ENCODE measurements around the gene KHK. TPM values are rescaled to one million over a fixed set of nuclear protein-coding genes. Genes with fewer than 3 reads are reported as not detected.
A peak's percentile ranks its signal among the peaks of the same experiment; 100 is the strongest.

The KHK gene
- total and polyA plus RNA-seq, 9 of the 15 experiments (the other 6 are each of a cell fraction or from before 2014, with no cell fraction given), result 1.5 to 10.7 (median 5.2) TPM

GRCh38 chr2:27050281-27050995 lies 36.1 kb upstream of the KHK start (continued):
- TF ChIP-seq ETS1 (conservative IDR thresholded peaks at IDR 0.05; ENCODE audit: control insufficient read depth, low read depth, low read length), result peak; percentile 84
- no peak for TF ChIP-seq CREB3 (tag; conservative IDR thresholded peaks at IDR 0.05; ENCODE audit: low read depth)
- TF ChIP-seq GATA2 (CRISPR knock-in tag; IDR thresholded peaks at IDR 0.05), result peak; percentile 63; the same call in 1 of the 2 replicates
- TF ChIP-seq ZBTB43 (CRISPR knock-in tag; IDR thresholded peaks at IDR 0.05), result no peak
- no peak for TF ChIP-seq TSHZ1 (CRISPR knock-in tag; IDR thresholded peaks at IDR 0.05)
- peak; percentile 77 for TF ChIP-seq ZNF764 (CRISPR knock-in tag; IDR thresholded peaks at IDR 0.05; ENCODE audit: low read depth)
- no peak for TF ChIP-seq SRSF7 (optimal IDR thresholded peaks at IDR 0.05; ENCODE audit: low read depth, low read length)
- 0 out of 2 replicates have a peak, but pooled peaks have one; percentile 7 for TF ChIP-seq ZBTB26 (CRISPR knock-in tag; IDR thresholded peaks at IDR 0.05)
- no peak for TF ChIP-seq HNRNPLL (IDR thresholded peaks at IDR 0.05; ENCODE audit: low read depth, low read length, poor library complexity, severe bottlenecking)
- TF ChIP-seq ID3 (CRISPR knock-in tag; IDR thresholded peaks at IDR 0.05), result no peak
- no peak; the same call in 1 of the 2 replicates for TF ChIP-seq ID3 (tag; IDR thresholded peaks at IDR 0.05)
- TF ChIP-seq ZNF277 (CRISPR knock-in tag; IDR thresholded peaks at IDR 0.05; ENCODE audit: borderline replicate concordance), result no peak
- TF ChIP-seq BCOR (IDR thresholded peaks at IDR 0.05), result no peak
- TF ChIP-seq NCOA4 (IDR thresholded peaks at IDR 0.05; ENCODE audit: partially characterized antibody), result no peak
- TF ChIP-seq ZNF239 (CRISPR knock-in tag; IDR thresholded peaks at IDR 0.05), result no peak
